MCF 10A (cell line): ENCODE results near the gene PNPLA2. TPM values are rescaled to one million over a fixed set of nuclear protein-coding genes. Genes with fewer than 3 reads are reported as not detected.

Source experiments
- BruUV-seq: library from RNA; stranded (reverse); fragments of 400-500 nt; replicated peaks from 2 replicates; lab custom pipeline; 2021; lab: Mats Ljungman, UMichigan
- CTCF ChIA-PET: fragments of 300-600 bp; sonication (Branson Sonifier 250); formaldehyde crosslinking; extraction: SDS; loops from one replicate; lab custom pipeline; 2021; ENCODE audit warnings: antibody characterized with exemption, inconsistent platforms; lab: Yijun Ruan, JAX
- POLR2A ChIA-PET: fragments of 300-600, 350-650 bp; sonication (Branson Sonifier 250); formaldehyde crosslinking; extraction: SDS; loops from one replicate; lab custom pipeline; 2020; ENCODE audit warnings: antibody characterized with exemption, inconsistent platforms; lab: Yijun Ruan, JAX
- DNase-seq: peaks from one replicate; pipeline ENCODE4 v3.0.0-alpha.2; 2018; ENCODE audit not compliant: unreplicated experiment
- H3K27ac Mint-ChIP-seq: one replicate; pipeline ENCODE4 v1.8.0; 2022; ENCODE audit warnings: mild to moderate bottlenecking, low read depth, mixed read lengths; ENCODE audit not compliant: unreplicated experiment
- H3K27me3 Mint-ChIP-seq: one replicate; pipeline ENCODE4 v1.8.0; 2022; ENCODE audit warnings: mixed read lengths; ENCODE audit not compliant: insufficient read depth, unreplicated experiment
- H3K36me3 Mint-ChIP-seq: one replicate; pipeline ENCODE4 v1.8.0; 2022; ENCODE audit warnings: mild to moderate bottlenecking, moderate library complexity, mixed read lengths; ENCODE audit not compliant: insufficient read depth, unreplicated experiment
- H3K4me1 Mint-ChIP-seq: one replicate; pipeline ENCODE4 v1.8.0; 2022; ENCODE audit warnings: mixed read lengths; ENCODE audit not compliant: insufficient read depth, unreplicated experiment
- H3K4me3 Mint-ChIP-seq: one replicate; pipeline ENCODE4 v1.8.0; 2022; ENCODE audit warnings: mild to moderate bottlenecking, moderate library complexity, mixed read lengths; ENCODE audit not compliant: unreplicated experiment
- H3K9me3 Mint-ChIP-seq: one replicate; pipeline ENCODE4 v1.8.0; 2022; ENCODE audit warnings: mixed read lengths; ENCODE audit not compliant: unreplicated experiment
- CTCF ChIP-seq: fragments of 200-600 bp; IDR thresholded peaks from one replicate; pipeline ENCODE4 v1.8.0; 2022; ENCODE audit warnings: antibody characterized with exemption, mild to moderate bottlenecking; ENCODE audit not compliant: unreplicated experiment
- intact Hi-C: fragments of 100-400 bp; cut with micrococcal nuclease; formaldehyde crosslinking; loops from 2 replicates; pipeline ENCODE4 v1.14.1; 2022
- total RNA-seq: library from RNA; stranded (reverse); gene quantifications from 2 replicates; pipeline ENCODE4 v1.2.3, GENCODE V29; 2022

Gene PNPLA2
- total RNA-seq, 1 experiment from 2014 or later: 112 TPM

GRCh38 chr11:792873-793272, 25.8 kb upstream of the PNPLA2 start:
- no peak for TF ChIP-seq CTCF
- peaks cover 29% of the 10 kb centered on the region for H3K36me3 Mint-ChIP-seq
- no TSS peak for BruUV-seq
- H3K27me3 Mint-ChIP-seq: no peaks in the 10 kb centered on the region
- H3K9me3 Mint-ChIP-seq: no peaks in the 10 kb centered on the region
- H3K4me1 Mint-ChIP-seq: no peaks in the 10 kb centered on the region
- DNase-seq: no peak
- H3K27ac Mint-ChIP-seq: no peak overlapping the region
- intact Hi-C loops: no loop called here
- no peak overlapping the region for H3K4me3 Mint-ChIP-seq
- POLR2A ChIA-PET: interaction anchor here (0.6 to 1.3 kb wide), 2 partner anchors 11 to 46 kb away, joined by 3 to 4 read pairs; partner anchors contain the start of gene TALDO1
- CTCF ChIA-PET: interaction anchor here (0.7 to 1.6 kb wide), 4 partner anchors 9 to 70 kb away, joined by 3 to 5 read pairs (median 4); no protein-coding TSS in a partner anchor

GRCh38 chr11:793556-793955, 25.2 kb upstream of the PNPLA2 start:
- POLR2A ChIA-PET: interaction anchor here (0.7 to 1.3 kb wide), 3 partner anchors 11 to 87 kb away, joined by 3 to 4 read pairs (median 3); no protein-coding TSS in a partner anchor
- H3K27ac Mint-ChIP-seq: no peak overlapping the region
- no peak for TF ChIP-seq CTCF

GRCh38 chr11:794013-794765, 24.5 kb upstream of the PNPLA2 start:
- Mint-ChIP-seq H3K4me3 (peak overlapping the region; percentile 84), H3K4me1 (no peaks in the 10 kb centered on the region), H3K27me3 (no peaks in the 10 kb centered on the region), H3K9me3 (no peaks in the 10 kb centered on the region), H3K36me3 (peaks cover 29% of the 10 kb centered on the region), H3K27ac (no peak overlapping the region)
- TF ChIP-seq CTCF: no peak
- ChIA-PET CTCF (interaction anchor here (0.7 to 1.6 kb wide), 3 partner anchors 11 to 213 kb away, joined by 3 to 5 read pairs (median 4); no protein-coding TSS in a partner anchor), POLR2A (interaction anchor here (0.7 to 3.8 kb wide), 7 partner anchors 10 to 88 kb away, joined by 3 to 33 read pairs (median 4); partner anchors contain the start of genes GATD1 and RPLP2)
- DNase-seq: no peak
- BruUV-seq: no TSS peak
- intact Hi-C loops: no loop called here

More at GRCh38 chr11:793556-793955, 25.2 kb upstream of the PNPLA2 start:
- Mint-ChIP-seq H3K9me3 (no peaks in the 10 kb centered on the region), H3K4me3 (no peak overlapping the region), H3K27me3 (no peaks in the 10 kb centered on the region), H3K4me1 (no peaks in the 10 kb centered on the region), H3K36me3 (peaks cover 29% of the 10 kb centered on the region)
- DNase-seq: no peak
- no TSS peak for BruUV-seq
- CTCF ChIA-PET: interaction anchor here (0.7 to 1.6 kb wide), 5 partner anchors 10 to 212 kb away, joined by 3 to 5 read pairs (median 4); no protein-coding TSS in a partner anchor
- intact Hi-C loops: no loop called here
